HCT116 (cell line): ENCODE results near the gene CST11.

ENCODE experiments used
- POLR2A ChIP-seq: IDR thresholded peaks from 2 replicates; pipeline ENCODE4 v1.7.0; 2011; ENCODE audit warnings: borderline replicate concordance; ENCODE audit not compliant: insufficient read depth, insufficient read length; ENCODE audit errors: extremely low read depth
- POLR2AphosphoS5 ChIP-seq: IDR thresholded peaks from 2 replicates; pipeline ENCODE4 v1.6.1; 2011; ENCODE audit warnings: mild to moderate bottlenecking, low read depth, low read length, moderate library complexity
- RAD21 ChIP-seq: IDR thresholded peaks from 2 replicates; pipeline ENCODE4 v1.6.1; 2012; ENCODE audit warnings: low read depth, mild to moderate bottlenecking
- REST ChIP-seq: IDR thresholded peaks from 2 replicates; pipeline ENCODE4 v1.6.1; 2012; ENCODE audit warnings: low read depth
- SIN3A ChIP-seq: IDR thresholded peaks from 2 replicates; pipeline ENCODE4 v1.6.1; 2012; ENCODE audit warnings: low read depth
- SRF ChIP-seq: IDR thresholded peaks from 2 replicates; pipeline ENCODE4 v1.6.1; 2012; ENCODE audit warnings: low read depth
- YY1 ChIP-seq: IDR thresholded peaks from 2 replicates; pipeline ENCODE4 v1.6.1; 2011; ENCODE audit warnings: low read length, low read depth, moderate library complexity, mild to moderate bottlenecking; ENCODE audit not compliant: insufficient replicate concordance; ENCODE audit errors: extremely low read depth
- TF ChIP-seq, protein P1 (sequence below), 3 experiments: fragments of 200-600 bp in 1 of 3; sonication (generic) in 1 of 3; IDR thresholded peaks in 2 of 3; conservative IDR thresholded peaks in 1 of 3; 2 replicates each; pipeline ENCODE4 v1.5.1; 2012 to 2017; ENCODE audit warnings: low read depth in 2 of 3, low read length in 2 of 3, antibody characterized with exemption in 1 of 3, borderline replicate concordance in 1 of 3, control low read depth in 1 of 3, mild to moderate bottlenecking in 1 of 3, mixed read lengths in 1 of 3, mixed run types in 1 of 3, moderate library complexity in 1 of 3; ENCODE audit not compliant: insufficient read depth in 1 of 3
- TF ChIP-seq, protein P2 (sequence below): IDR thresholded peaks from 2 replicates; pipeline ENCODE4 v1.6.1; 2012

DNA sequence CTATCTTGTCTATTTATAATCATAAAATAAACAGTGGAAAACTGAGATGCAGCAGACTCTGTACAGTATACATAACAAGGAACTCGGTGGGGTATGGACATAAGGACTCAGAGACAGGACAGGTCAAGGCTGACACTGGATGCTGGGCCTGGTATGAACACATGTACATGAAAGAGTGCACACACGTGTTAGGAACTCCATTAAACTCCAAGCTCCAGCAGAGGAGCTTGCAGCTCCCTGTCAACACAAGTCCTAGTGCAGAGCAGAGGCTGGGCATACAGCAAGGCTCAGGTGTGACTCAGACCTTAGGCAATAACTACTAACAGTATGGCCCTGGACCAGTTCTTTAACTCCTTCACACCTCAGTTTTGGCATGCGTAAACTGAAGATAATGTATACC, 48.5 kb downstream of the CST11 start:
- TF ChIP-seq YY1 (no peak), SRF (no peak), POLR2AphosphoS5 (no peak), REST (no peak), RAD21 (no peak), SIN3A (no peak), POLR2A (no peak)
- TF ChIP-seq, protein P1, sequence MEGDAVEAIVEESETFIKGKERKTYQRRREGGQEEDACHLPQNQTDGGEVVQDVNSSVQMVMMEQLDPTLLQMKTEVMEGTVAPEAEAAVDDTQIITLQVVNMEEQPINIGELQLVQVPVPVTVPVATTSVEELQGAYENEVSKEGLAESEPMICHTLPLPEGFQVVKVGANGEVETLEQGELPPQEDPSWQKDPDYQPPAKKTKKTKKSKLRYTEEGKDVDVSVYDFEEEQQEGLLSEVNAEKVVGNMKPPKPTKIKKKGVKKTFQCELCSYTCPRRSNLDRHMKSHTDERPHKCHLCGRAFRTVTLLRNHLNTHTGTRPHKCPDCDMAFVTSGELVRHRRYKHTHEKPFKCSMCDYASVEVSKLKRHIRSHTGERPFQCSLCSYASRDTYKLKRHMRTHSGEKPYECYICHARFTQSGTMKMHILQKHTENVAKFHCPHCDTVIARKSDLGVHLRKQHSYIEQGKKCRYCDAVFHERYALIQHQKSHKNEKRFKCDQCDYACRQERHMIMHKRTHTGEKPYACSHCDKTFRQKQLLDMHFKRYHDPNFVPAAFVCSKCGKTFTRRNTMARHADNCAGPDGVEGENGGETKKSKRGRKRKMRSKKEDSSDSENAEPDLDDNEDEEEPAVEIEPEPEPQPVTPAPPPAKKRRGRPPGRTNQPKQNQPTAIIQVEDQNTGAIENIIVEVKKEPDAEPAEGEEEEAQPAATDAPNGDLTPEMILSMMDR (IDR thresholded peaks at IDR 0.05 in 2 of 3, conservative IDR thresholded peaks at IDR 0.05 in 1 of 3; ENCODE audit: borderline replicate concordance in 1 of 3, insufficient read depth in 1 of 3, low read depth in 2 of 3, low read length in 2 of 3), result no peak
- TF ChIP-seq, protein P2, sequence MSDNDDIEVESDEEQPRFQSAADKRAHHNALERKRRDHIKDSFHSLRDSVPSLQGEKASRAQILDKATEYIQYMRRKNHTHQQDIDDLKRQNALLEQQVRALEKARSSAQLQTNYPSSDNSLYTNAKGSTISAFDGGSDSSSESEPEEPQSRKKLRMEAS, result no peak
